ENCODE data around the gene SCAF8.

The SCAF8 gene

DNA sequence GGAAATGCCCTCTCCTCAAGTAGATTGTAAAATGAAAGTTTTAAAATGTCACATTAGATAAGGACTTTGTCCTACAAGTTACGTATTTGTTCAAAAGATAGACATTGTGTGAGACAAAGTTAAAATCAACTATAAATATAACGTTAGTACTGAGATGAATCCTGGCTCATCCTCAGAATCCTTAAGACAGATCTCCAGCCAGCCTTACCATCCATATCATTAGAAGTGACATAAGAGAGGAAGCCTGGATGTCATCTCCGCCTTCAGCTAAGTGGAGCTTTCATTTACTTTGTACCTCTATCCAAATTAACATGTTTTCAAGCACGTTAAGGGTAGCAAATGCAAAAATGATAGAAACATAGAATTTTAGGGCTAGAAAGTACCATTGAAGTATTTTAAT is 59.1 kb downstream of the SCAF8 start:
- no peak overlapping the region for H3K4me2 ChIP-seq (ENCODE audit: low read length)
- no peak for TF ChIP-seq CTCF (IDR thresholded peaks at IDR 0.05)
- H2AFZ ChIP-seq, result no peak overlapping the region
- no peak overlapping the region for H3K9ac ChIP-seq
- no peak overlapping the region for H3K4me3 ChIP-seq (ENCODE audit: low read depth, low read length)
- peaks cover 19% of the 10 kb centered on the region for H3K79me2 ChIP-seq
- H3K36me3 ChIP-seq (ENCODE audit: control insufficient read depth, insufficient read depth, low read length), result no peaks in the 10 kb centered on the region
- no peaks in the 10 kb centered on the region for H3K27me3 ChIP-seq (ENCODE audit: control insufficient read depth, insufficient read depth, low read length)
- H3K27ac ChIP-seq, result no peak overlapping the region
- no peaks in the 10 kb centered on the region for H3K4me1 ChIP-seq
- no peaks in the 10 kb centered on the region for H3K9me3 ChIP-seq (ENCODE audit: control insufficient read depth, low read length)

DNA sequence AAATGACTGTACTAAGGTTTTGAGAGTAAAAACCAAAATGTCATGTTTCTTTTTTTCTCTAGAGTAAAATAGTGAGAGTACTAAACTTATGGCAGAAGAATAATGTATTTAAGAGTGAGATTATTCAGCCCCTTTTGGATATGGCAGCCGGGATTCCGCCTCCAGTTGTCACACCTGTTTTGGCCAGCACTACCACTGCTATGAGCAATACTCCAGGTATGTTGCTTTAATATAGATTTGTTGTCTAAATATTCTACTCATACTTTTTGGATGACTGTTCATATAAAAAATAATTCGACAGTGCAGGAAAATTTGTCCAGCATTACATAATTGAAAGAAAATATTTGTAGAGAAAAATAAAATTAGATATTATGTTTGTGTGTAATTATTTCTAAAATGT is 59.5 kb downstream of the SCAF8 start:
- Histone ChIP-seq H3K4me3 (ENCODE audit: low read depth, low read length) (no peak overlapping the region), H3K4me1 (no peaks in the 10 kb centered on the region), H3K27ac (no peak overlapping the region), H2AFZ (no peak overlapping the region), H3K27me3 (ENCODE audit: control insufficient read depth, insufficient read depth, low read length) (no peaks in the 10 kb centered on the region), H3K9me3 (ENCODE audit: control insufficient read depth, low read length) (no peaks in the 10 kb centered on the region), H3K9ac (no peak overlapping the region), H3K36me3 (ENCODE audit: control insufficient read depth, insufficient read depth, low read length) (no peaks in the 10 kb centered on the region), H3K79me2 (peaks cover 19% of the 10 kb centered on the region), H3K4me2 (ENCODE audit: low read length) (no peak overlapping the region)
- no peak for TF ChIP-seq CTCF (IDR thresholded peaks at IDR 0.05)

GRCh38 chr6:154796484-154796883 is 63.3 kb downstream of the SCAF8 start:
- H3K9me3 ChIP-seq (ENCODE audit: control insufficient read depth, low read length), result no peaks in the 10 kb centered on the region
- no peak overlapping the region for H3K4me2 ChIP-seq (ENCODE audit: low read length)
- H3K27ac ChIP-seq, result no peak overlapping the region
- H3K4me1 ChIP-seq, result no peaks in the 10 kb centered on the region
- TF ChIP-seq CTCF (IDR thresholded peaks at IDR 0.05), result no peak
- H3K4me3 ChIP-seq (ENCODE audit: low read depth, low read length), result no peak overlapping the region
- peaks cover 14% of the 10 kb centered on the region for H3K79me2 ChIP-seq
- no peak overlapping the region for H3K9ac ChIP-seq
- no peaks in the 10 kb centered on the region for H3K27me3 ChIP-seq (ENCODE audit: control insufficient read depth, insufficient read depth, low read length)
- H2AFZ ChIP-seq, result no peak overlapping the region
- H3K36me3 ChIP-seq (ENCODE audit: control insufficient read depth, insufficient read depth, low read length), result no peaks in the 10 kb centered on the region

GRCh38 chr6:154797857-154798256 is 64.6 kb downstream of the SCAF8 start:
- Histone ChIP-seq H3K4me3 (ENCODE audit: low read depth, low read length) (no peak overlapping the region), H3K9me3 (ENCODE audit: control insufficient read depth, low read length) (no peaks in the 10 kb centered on the region), H3K9ac (no peak overlapping the region), H3K4me2 (ENCODE audit: low read length) (no peak overlapping the region), H2AFZ (no peak overlapping the region), H3K27me3 (ENCODE audit: control insufficient read depth, insufficient read depth, low read length) (no peaks in the 10 kb centered on the region), H3K79me2 (peaks cover 10% of the 10 kb centered on the region), H3K27ac (no peak overlapping the region), H3K4me1 (no peaks in the 10 kb centered on the region), H3K36me3 (ENCODE audit: control insufficient read depth, insufficient read depth, low read length) (no peaks in the 10 kb centered on the region)
- TF ChIP-seq CTCF (IDR thresholded peaks at IDR 0.05), result no peak

DNA sequence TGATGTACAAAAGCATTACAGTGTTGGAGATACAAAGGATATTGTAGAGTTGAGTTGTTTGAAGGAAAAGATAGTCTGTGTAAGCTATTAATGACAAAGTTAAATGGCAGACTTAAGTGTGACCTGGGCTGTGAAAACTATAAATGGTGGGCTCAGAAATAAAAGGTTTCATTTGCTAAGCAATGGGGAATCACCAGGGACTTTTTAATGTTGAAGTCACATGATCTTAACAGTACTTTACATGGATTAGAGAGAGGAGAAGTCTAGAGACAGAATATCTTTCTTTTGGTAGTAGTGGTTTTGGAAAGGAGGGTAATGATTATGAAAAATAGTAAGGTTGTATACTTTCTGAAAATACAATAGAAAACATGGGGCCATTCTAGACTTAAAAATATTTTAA is 67.1 kb downstream of the SCAF8 start:
- peaks cover 5% of the 10 kb centered on the region for H3K79me2 ChIP-seq
- no peak overlapping the region for H3K9ac ChIP-seq
- no peaks in the 10 kb centered on the region for H3K4me1 ChIP-seq
- no peak overlapping the region for H2AFZ ChIP-seq
- no peak overlapping the region for H3K4me2 ChIP-seq (ENCODE audit: low read length)
- no peak for TF ChIP-seq CTCF (IDR thresholded peaks at IDR 0.05)
- no peaks in the 10 kb centered on the region for H3K36me3 ChIP-seq (ENCODE audit: control insufficient read depth, insufficient read depth, low read length)
- H3K4me3 ChIP-seq (ENCODE audit: low read depth, low read length), result no peak overlapping the region
- H3K27me3 ChIP-seq (ENCODE audit: control insufficient read depth, insufficient read depth, low read length), result no peaks in the 10 kb centered on the region
- H3K9me3 ChIP-seq (ENCODE audit: control insufficient read depth, low read length), result no peaks in the 10 kb centered on the region
- no peak overlapping the region for H3K27ac ChIP-seq
